Fibroblast of lung (primary cell): ENCODE data around the gene GUCY2D.

ENCODE experiments used
- EZH2 ChIP-seq: IDR thresholded peaks from 2 replicates; pipeline ENCODE4 v1.5.1; 2012; ENCODE audit warnings: low read length, control low read depth, mild to moderate bottlenecking; ENCODE audit errors: missing control alignments
- TF ChIP-seq, protein P1 (sequence below), 2 donors: IDR thresholded peaks in 1 of 2; conservative IDR thresholded peaks in 1 of 2; 1 replicate in 1 of 2; 2 replicates in 1 of 2; pipeline ENCODE4 v1.5.1; 2011 to 2012; ENCODE audit warnings: low read length in 2 of 2, control low read depth in 1 of 2, inconsistent platforms in 1 of 2, low read depth in 1 of 2, mild to moderate bottlenecking in 1 of 2

DNA sequence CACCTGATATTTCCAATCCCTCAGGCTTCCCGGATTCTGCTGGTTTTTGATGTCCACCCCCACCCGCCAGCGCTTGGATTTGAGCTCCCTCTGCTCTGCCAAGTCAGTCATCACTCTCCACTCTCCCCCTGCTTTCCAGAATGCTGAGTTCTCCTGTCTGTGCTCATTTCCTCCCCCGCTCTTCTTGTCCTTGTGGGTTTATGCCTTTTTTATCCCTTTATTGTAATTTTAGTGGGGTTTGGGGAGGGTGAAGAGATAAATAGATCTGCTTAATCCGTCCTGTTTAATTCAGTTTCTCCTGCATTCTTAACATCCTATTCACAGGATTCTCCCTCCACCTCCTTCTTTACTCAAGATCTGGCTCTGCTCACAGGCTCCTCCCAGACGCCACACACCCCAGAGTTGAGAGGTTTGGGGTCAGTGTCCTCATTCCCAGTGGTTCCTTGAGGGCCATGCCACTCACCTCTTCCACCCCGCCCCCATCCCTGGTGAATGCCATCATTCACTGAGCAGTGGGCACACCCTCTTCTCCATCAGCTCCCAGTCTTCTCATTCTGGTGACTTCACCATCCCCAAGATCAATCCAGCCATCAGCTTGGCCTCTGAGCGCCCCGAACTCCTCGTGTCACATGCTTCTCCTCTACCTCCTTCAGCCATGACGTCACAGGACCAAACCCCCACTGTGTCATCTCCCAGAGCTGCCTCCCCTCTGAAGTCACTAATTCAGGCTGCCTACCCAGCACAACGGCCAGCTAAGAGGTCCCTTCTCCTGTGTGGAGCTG is 15.1 kb upstream of the GUCY2D start:
- TF ChIP-seq, protein P1, sequence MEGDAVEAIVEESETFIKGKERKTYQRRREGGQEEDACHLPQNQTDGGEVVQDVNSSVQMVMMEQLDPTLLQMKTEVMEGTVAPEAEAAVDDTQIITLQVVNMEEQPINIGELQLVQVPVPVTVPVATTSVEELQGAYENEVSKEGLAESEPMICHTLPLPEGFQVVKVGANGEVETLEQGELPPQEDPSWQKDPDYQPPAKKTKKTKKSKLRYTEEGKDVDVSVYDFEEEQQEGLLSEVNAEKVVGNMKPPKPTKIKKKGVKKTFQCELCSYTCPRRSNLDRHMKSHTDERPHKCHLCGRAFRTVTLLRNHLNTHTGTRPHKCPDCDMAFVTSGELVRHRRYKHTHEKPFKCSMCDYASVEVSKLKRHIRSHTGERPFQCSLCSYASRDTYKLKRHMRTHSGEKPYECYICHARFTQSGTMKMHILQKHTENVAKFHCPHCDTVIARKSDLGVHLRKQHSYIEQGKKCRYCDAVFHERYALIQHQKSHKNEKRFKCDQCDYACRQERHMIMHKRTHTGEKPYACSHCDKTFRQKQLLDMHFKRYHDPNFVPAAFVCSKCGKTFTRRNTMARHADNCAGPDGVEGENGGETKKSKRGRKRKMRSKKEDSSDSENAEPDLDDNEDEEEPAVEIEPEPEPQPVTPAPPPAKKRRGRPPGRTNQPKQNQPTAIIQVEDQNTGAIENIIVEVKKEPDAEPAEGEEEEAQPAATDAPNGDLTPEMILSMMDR (conservative IDR thresholded peaks at IDR 0.05 in 1 of 2, IDR thresholded peaks at IDR 0.05 in 1 of 2; ENCODE audit: low read depth in 1 of 2, low read length in 2 of 2): no peak
- TF ChIP-seq EZH2: no peak
